Measurements from ENCODE around the gene ATP5PB. TPM values are rescaled to one million over a fixed set of nuclear protein-coding genes. Genes with fewer than 3 reads are reported as not detected.

Gene ATP5PB
- total RNA-seq, 1 donor from 2014 or later = 329 TPM

DNA sequence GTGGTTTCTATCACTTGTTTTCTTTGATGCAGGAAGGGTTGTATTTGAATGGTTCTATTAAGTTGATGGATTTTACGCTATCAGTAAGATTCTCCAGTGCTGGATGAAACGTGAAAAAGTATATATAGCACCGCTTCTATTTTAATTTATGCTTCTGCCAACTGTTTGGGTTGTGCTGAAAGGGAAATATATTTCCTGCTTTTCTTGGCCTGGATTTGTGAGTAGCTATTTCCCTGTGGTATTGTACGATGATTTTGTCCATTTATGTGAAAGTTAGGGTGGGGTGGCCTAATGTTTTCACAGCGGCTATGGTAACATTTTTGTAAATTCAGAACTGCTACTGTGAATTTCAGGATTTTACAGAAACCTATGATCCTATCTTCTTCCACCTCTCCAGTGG is 24.8 kb downstream of the ATP5PB start:
- H3K4me3 ChIP-seq (ENCODE audit: low read depth, low read length) = no peak overlapping the region
- TF ChIP-seq, protein P1, sequence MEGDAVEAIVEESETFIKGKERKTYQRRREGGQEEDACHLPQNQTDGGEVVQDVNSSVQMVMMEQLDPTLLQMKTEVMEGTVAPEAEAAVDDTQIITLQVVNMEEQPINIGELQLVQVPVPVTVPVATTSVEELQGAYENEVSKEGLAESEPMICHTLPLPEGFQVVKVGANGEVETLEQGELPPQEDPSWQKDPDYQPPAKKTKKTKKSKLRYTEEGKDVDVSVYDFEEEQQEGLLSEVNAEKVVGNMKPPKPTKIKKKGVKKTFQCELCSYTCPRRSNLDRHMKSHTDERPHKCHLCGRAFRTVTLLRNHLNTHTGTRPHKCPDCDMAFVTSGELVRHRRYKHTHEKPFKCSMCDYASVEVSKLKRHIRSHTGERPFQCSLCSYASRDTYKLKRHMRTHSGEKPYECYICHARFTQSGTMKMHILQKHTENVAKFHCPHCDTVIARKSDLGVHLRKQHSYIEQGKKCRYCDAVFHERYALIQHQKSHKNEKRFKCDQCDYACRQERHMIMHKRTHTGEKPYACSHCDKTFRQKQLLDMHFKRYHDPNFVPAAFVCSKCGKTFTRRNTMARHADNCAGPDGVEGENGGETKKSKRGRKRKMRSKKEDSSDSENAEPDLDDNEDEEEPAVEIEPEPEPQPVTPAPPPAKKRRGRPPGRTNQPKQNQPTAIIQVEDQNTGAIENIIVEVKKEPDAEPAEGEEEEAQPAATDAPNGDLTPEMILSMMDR (conservative IDR thresholded peaks at IDR 0.05; ENCODE audit: low read depth, low read length) = no peak
- DNase-seq (ENCODE audit: low read depth) = no peak

DNA sequence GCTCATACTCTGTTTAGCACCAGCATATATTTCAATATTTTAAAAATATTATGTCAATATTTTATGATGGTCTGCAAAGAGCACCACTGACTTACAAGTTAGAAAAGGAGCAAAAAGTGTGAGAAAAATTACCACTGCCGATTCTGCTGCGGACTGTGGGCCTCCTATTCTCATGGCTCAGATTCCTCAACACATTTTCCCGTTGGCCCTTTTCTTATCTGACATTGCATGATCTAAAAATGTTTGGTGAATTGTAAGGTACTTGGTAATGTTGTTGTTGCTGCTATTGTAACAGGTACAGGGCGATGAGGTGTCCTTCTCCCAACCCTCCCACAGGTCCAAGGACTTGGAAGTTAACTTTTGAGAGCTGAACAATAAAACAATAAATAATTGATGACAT is 25.3 kb downstream of the ATP5PB start:
- no peak for DNase-seq (ENCODE audit: low read depth)
- TF ChIP-seq, protein P1 (conservative IDR thresholded peaks at IDR 0.05; ENCODE audit: low read depth, low read length) = no peak
- H3K4me3 ChIP-seq (ENCODE audit: low read depth, low read length) = no peak overlapping the region

DNA sequence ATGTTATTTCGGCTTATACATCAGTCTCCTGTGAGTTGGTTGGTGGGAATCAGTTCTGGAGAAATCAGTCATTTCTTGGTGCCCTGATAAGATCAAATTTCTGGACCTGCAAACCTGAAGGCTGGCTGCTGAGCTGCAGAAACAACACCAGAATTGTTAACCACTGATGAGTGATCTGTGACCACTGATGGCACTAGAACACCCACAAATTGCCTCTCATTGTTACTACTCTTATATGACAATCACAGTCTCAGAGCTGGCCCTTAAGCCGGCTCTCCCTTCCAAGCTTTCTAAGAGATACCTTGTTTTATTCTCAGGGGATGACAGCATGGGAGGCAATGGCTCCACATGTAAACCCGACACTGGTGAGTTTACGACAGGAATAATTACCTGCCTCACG is 26.4 kb downstream of the ATP5PB start:
- no peak for DNase-seq (ENCODE audit: low read depth)
- H3K4me3 ChIP-seq (ENCODE audit: low read depth, low read length) = no peak overlapping the region
- TF ChIP-seq, protein P1 (conservative IDR thresholded peaks at IDR 0.05; ENCODE audit: low read depth, low read length) = no peak

GRCh38 chr1:111476214-111476613 is 26.9 kb downstream of the ATP5PB start:
- H3K4me3 ChIP-seq (ENCODE audit: low read depth, low read length) = no peak overlapping the region
- TF ChIP-seq, protein P1 (conservative IDR thresholded peaks at IDR 0.05; ENCODE audit: low read depth, low read length) = no peak
- no peak for DNase-seq (ENCODE audit: low read depth)

GRCh38 chr1:111476761-111477309 is 27.6 kb downstream of the ATP5PB start:
- no peak for DNase-seq (ENCODE audit: low read depth)
- TF ChIP-seq, protein P1 (conservative IDR thresholded peaks at IDR 0.05; ENCODE audit: low read depth, low read length) = no peak
- no peak overlapping the region for H3K4me3 ChIP-seq (ENCODE audit: low read depth, low read length)

GRCh38 chr1:111480674-111481073 is 31.4 kb downstream of the ATP5PB start:
- TF ChIP-seq, protein P1 (conservative IDR thresholded peaks at IDR 0.05; ENCODE audit: low read depth, low read length) = no peak
- no peak for DNase-seq (ENCODE audit: low read depth)
- H3K4me3 ChIP-seq (ENCODE audit: low read depth, low read length) = no peak overlapping the region

All from epithelial cell of proximal tubule (primary cell).